Hepatocyte (in vitro differentiated cells): ENCODE measurements around the gene VASN.

Experiments used
- CTCF ChIP-seq: fragments of 200-600 bp; sonication (generic); IDR thresholded peaks from 2 replicates; pipeline ENCODE4 v1.5.1; 2016; ENCODE audit warnings: antibody characterized with exemption, mild to moderate bottlenecking; ENCODE audit not compliant: poor library complexity
- EZH2 ChIP-seq: fragments of 200-600 bp; sonication (generic); IDR thresholded peaks from 2 replicates; pipeline ENCODE4 v1.6.1; 2016; ENCODE audit warnings: antibody characterized with exemption, mild to moderate bottlenecking, borderline replicate concordance
- EZH2phosphoT487 ChIP-seq: fragments of 200-600 bp; sonication (generic); IDR thresholded peaks from one replicate; pipeline ENCODE4 v1.6.1; 2018; ENCODE audit warnings: antibody characterized with exemption, mild to moderate bottlenecking, low read depth, moderate library complexity; ENCODE audit not compliant: unreplicated experiment, severe bottlenecking

GRCh38 chr16:4383591-4384444, 12.2 kb downstream of the VASN start:
- no peak for TF ChIP-seq CTCF
- no peak for TF ChIP-seq EZH2
- TF ChIP-seq EZH2phosphoT487, result no peak
